ENCODE data around the gene CPTP. TPM values are rescaled to one million over a fixed set of nuclear protein-coding genes. Genes with fewer than 3 reads are reported as not detected.

CPTP gene
- total RNA-seq, 1 experiment from 2014 or later, result 141 TPM

- ChIA-PET POLR2A (ENCODE audit: unreplicated experiment) (no interaction called here), CTCF (no interaction called here)
- H3K4me1 ChIP-seq (ENCODE audit: insufficient read depth, low read length), result peaks cover 30% of the 10 kb centered on the region
- no peaks in the 10 kb centered on the region for H4K20me1 ChIP-seq (ENCODE audit: low read length)
- no peak overlapping the region for H3K9ac ChIP-seq (ENCODE audit: low read length)
- H2AFZ ChIP-seq (ENCODE audit: low read length), result no peak overlapping the region
- ATAC-seq (no peak), DNase-seq (no peak)
- TF ChIP-seq EZH2 (IDR thresholded peaks at IDR 0.05; ENCODE audit: low read length, unreplicated experiment) (no peak), CTCF (conservative IDR thresholded peaks at IDR 0.05; ENCODE audit: low read depth, low read length) (no peak), EZH2phosphoT487 (IDR thresholded peaks at IDR 0.05; ENCODE audit: borderline replicate concordance, low read length) (no peak)
- H3F3A ChIP-seq (ENCODE audit: low read length, unreplicated experiment), result no peaks in the 10 kb centered on the region
- no peaks in the 10 kb centered on the region for H3K36me3 ChIP-seq (ENCODE audit: low read depth, low read length)
- no peak overlapping the region for H3K27ac ChIP-seq (ENCODE audit: low read length)
- H3K9me3 ChIP-seq (ENCODE audit: low read length), result no peaks in the 10 kb centered on the region
- H3K4me3 ChIP-seq (ENCODE audit: low read length), result no peak overlapping the region
- intact Hi-C loops (cut with micrococcal nuclease), result no loop called here
- no peaks in the 10 kb centered on the region for H3K27me3 ChIP-seq (ENCODE audit: low read length)
- no TSS peak for BruUV-seq (replicated peaks)
- H3K9me2 ChIP-seq (replicated peaks; ENCODE audit: low read length), result no peaks in the 10 kb centered on the region
- no peak overlapping the region for H3K4me2 ChIP-seq (ENCODE audit: low read length)
- H3K79me2 ChIP-seq (ENCODE audit: low read length), result no peaks in the 10 kb centered on the region
These were observed 38.0 kb upstream of the CPTP start for GRCh38 chr1:1286313-1287261.

- Histone ChIP-seq H2AFZ (ENCODE audit: low read length) (no peak overlapping the region), H3K4me1 (ENCODE audit: insufficient read depth, low read length) (peaks cover 23% of the 10 kb centered on the region), H3F3A (ENCODE audit: low read length, unreplicated experiment) (no peaks in the 10 kb centered on the region), H3K27me3 (ENCODE audit: low read length) (no peaks in the 10 kb centered on the region), H3K27ac (ENCODE audit: low read length) (no peak overlapping the region), H3K9me3 (ENCODE audit: low read length) (no peaks in the 10 kb centered on the region), H3K79me2 (ENCODE audit: low read length) (no peaks in the 10 kb centered on the region), H3K9ac (ENCODE audit: low read length) (no peak overlapping the region), H3K36me3 (ENCODE audit: low read depth, low read length) (no peaks in the 10 kb centered on the region), H3K4me3 (ENCODE audit: low read length) (no peak overlapping the region), H3K4me2 (ENCODE audit: low read length) (no peak overlapping the region), H3K9me2 (replicated peaks; ENCODE audit: low read length) (no peaks in the 10 kb centered on the region), H4K20me1 (ENCODE audit: low read length) (no peaks in the 10 kb centered on the region)
- POLR2A ChIA-PET (ENCODE audit: unreplicated experiment), result no interaction called here
- intact Hi-C loops (cut with micrococcal nuclease), result no loop called here
- no TSS peak for BruUV-seq (replicated peaks)
- ATAC-seq, result no peak
- TF ChIP-seq EZH2 (IDR thresholded peaks at IDR 0.05; ENCODE audit: low read length, unreplicated experiment), result no peak
- TF ChIP-seq CTCF (conservative IDR thresholded peaks at IDR 0.05; ENCODE audit: low read depth, low read length), result no peak
- no peak for TF ChIP-seq EZH2phosphoT487 (IDR thresholded peaks at IDR 0.05; ENCODE audit: borderline replicate concordance, low read length)
- CTCF ChIA-PET, result no interaction called here
- DNase-seq, result no peak
These were observed 37.1 kb upstream of the CPTP start for GRCh38 chr1:1287288-1288110.

All from PC-3 (cell line).